Vagina (tissue), 2 donors: ENCODE measurements around the gene GM2A.

ENCODE experiments used
- CTCF ChIP-seq, 3 experiments: fragments of 450-650 bp in 2 of 3; fragments of 200-600 bp in 1 of 3; sonication (generic) in 1 of 3; IDR thresholded peaks; one replicate each; pipeline ENCODE4 v1.5.1; 2017 to 2019; ENCODE audit warnings: antibody characterized with exemption in 3 of 3, mild to moderate bottlenecking in 2 of 3, moderate library complexity in 2 of 3
- POLR2AphosphoS5 ChIP-seq, 2 donors: sonication (generic); formaldehyde crosslinking; IDR thresholded peaks; one replicate each; pipeline ENCODE4 v1.9.0; 2017; ENCODE audit warnings: antibody characterized with exemption in 2 of 2, mild to moderate bottlenecking in 2 of 2, low read depth in 1 of 2; ENCODE audit not compliant: insufficient read depth in 1 of 2

- TF ChIP-seq CTCF (IDR thresholded peaks at IDR 0.05) (no peak), POLR2AphosphoS5 (IDR thresholded peaks at IDR 0.05; ENCODE audit: insufficient read depth in 1 of 2, low read depth in 1 of 2) (no peak)
Observed at GRCh38 chr5:151219789-151220188, 33.2 kb upstream of the GM2A start.
